ENCODE results near the gene PCDH19.

The PCDH19 gene

DNA sequence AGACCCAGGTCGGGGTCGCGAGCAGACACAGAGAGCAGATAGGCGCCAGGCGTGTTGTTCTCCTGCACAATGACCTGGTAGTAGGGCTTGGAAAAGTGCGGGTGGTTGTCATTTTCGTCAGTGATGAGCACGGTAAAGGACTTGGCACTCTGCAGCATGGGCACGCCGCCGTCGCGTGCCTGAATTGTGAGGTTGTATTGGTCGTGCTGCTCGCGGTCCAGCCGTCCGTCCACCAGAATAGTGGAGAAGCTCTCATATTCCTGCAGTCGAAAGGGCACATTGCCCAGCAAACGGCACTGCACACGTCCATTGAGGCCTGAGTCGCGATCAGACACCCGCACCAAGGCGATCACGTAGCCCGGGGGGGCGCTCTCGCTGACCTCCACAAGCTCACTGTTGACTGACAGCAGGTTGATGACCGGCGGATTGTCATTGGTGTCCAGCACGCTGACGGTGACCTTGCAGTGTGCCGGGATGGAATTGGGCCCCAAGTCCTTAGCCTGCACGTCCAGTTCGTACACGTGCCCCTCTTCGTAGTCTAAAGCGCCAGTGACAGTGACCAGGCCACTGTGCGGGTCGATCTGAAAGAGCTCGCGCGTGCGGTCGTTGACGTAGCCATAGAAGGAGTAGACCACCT lies 2.8 kb downstream of the PCDH19 start:
- no peak for DNase-seq (ENCODE audit: low spot score)
- no peak for FAIRE-seq

DNA sequence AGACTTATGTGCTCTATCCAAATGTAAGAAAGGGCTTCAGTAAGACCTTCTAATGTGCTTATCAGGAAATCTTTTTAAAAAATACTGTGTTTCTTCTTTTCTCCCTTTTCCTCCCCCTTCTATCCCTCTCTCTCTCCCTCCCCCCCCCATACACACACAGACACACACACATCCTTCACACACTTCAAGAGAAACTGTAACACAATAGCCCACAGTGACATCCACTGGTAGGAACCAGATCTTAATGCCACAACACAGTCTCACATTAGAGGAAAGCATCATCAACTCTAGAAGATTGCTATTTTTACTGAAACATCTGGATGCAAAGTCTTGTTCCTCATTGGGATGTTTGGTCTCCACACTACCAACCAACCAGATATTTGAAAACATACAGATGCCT lies 4.6 kb downstream of the PCDH19 start:
- DNase-seq (ENCODE audit: low spot score) (no peak), FAIRE-seq (no peak)

DNA sequence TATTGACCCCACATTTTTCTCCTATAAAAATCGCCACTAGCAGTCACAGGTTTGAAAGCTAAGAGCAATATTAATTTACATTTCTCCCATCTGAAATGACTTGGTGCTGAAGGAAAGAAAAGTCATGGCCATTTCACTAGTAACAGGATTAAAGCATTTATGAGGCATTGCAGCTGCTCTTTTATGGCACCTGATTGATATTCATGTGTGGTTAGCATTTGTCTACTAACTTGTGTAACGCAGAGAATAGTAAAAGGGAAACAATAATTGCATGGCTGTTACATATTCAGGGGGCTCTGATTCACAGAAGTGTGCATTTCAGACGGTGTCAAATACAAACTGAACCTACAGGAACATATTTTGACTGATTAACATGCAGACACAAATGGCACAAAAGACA lies 5.2 kb downstream of the PCDH19 start:
- DNase-seq (ENCODE audit: low spot score) (no peak), FAIRE-seq (no peak)

DNA sequence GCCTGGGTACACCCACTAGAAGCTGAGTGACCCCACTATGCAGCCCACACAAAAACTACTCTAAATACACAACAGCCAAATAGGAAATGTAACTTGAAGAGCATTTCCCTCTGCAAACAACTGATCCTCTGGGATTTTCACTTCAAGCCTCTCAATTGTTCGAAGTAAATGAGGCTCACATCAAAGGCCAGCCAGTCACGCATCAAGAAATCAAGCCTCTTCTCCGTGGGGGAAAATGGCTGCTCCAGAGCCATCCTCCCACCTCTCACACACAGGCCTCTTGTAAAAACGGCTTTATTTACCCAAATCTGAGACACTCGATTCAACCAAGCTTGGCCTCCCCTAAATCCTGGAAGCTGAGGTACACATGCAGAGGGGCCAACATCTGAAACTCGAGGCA lies 14.3 kb downstream of the PCDH19 start:
- DNase-seq (ENCODE audit: low spot score) (no peak), FAIRE-seq (no peak)

DNA sequence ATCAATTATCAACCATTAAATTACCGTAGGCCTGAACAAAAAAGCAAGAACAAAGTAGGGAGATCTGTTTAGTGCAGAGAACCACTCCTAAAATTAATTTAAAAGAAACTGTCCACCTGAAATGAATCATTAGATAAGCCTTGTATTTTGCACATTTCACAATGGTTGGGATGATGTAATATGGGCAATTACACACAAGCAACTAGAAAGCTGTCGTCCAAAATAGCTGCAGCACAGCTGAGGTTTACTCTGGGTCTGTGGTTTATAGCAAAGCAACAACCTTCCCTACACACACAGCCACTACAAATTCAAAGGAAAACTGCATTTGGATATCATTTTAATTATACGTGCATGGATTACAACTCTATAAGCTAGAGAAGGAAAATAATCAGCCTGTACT lies 28.5 kb downstream of the PCDH19 start:
- FAIRE-seq (no peak), DNase-seq (ENCODE audit: low spot score) (no peak)

DNA sequence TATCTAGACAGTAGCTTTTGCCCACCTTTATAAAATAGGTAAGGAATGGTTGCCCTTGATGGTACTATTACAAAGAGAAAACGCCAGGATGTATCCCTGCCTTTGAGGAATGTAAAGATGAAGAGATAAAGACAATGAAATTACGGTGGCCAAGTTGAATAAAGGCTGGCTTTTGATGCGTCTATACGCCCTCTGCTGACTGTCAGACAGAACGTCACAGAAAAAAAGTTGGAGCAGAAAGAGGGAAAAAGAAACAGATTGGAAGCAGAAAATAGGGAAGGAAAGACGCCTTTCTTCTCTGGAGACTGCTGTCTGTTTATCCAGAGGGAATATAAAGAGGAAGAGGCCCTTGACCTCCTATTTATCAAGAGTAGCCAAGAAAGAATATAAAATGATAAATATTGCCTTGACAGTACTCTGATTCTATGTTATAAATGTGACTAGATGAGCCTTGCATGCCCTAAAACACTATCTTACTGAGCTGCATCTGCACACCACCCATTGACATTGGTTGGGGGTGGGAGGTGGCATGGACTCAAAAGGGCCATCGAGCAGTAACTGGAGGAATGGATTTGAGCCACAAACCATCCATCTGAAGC lies 30.6 kb downstream of the PCDH19 start:
- no peak for FAIRE-seq
- DNase-seq (ENCODE audit: low spot score), result peak; percentile 8

DNA sequence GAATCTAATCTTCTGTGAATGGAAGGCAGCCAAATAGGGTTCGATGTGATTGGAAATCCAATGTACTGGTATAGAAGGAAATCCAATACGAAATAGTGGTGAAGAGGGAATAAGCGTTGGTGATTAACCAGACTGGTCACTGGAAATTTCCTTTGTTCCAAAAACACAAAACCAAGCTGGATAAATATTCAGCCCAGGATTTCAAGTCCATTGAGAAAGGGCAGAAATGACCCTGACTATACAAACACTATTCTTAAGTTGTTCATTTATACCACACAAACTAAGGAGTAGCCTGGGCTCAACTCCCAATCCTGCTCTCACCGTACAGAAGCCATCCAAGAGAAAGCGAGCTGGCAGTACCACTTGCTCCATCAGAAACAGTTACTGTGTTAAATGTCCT lies 32.2 kb downstream of the PCDH19 start:
- no peak for FAIRE-seq
- no peak for DNase-seq (ENCODE audit: low spot score)

DNA sequence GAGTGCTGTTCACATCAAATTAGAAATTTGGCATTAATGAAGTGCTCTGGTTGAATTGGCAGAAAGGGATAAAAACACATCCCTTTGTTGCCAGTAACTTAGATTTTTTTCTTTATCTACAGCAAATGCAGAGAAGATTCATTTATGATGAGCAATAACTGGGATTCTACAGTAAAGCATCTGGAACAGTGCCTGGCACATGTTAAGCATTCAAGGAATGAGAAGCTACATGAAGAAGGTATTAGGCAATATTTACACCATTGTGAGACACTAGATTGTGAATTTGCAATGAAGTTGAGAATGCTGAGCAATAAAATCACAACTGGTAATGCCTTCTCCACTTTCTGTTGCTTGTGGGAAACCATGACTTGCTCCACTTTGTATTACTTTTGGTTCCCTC lies 33.5 kb downstream of the PCDH19 start:
- FAIRE-seq, result no peak

DNA sequence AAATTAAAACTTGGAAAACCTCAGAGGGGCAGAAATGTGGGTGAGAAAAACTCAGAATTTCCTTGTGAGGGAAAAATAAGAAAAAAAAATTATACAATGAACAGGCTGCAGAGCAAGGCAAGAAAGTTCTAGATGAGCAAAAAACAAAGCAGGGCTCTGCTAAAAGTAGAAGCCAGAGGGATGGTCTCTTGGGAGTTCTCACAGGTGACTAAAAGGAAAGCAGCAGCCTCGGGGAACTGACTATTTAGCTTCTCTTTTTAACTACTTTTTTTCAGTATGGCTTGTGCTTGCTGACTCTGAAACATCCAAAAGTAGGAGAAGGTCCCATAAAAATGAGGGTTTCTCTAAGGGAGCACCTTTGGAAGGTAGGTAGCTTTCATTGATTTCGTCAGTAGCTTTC lies 36.4 kb downstream of the PCDH19 start:
- FAIRE-seq (no peak), DNase-seq (ENCODE audit: low spot score) (no peak)

More for the DNA sequence above, 33.5 kb downstream of the PCDH19 start:
- DNase-seq (ENCODE audit: low spot score), result no peak

DNA sequence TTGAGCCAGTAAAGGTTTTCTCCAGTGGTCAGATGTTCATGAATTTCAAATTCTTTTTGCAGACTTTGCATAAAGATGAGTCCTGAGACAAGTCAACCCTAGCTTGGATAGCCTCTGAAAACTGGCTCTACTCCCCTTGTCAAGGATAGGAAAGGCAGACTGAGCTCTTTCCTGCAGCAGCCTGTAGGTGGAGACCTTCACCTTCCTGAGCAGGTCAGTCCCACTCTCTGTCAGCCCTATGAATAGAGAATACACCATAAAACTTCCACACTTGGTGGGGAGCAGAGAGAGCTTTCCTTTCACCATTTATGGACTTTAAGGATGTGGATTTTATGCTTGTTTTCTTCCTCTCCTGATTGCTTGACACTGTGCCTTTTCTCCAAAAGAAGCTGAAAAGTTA lies 41.9 kb downstream of the PCDH19 start:
- DNase-seq (ENCODE audit: low spot score) (no peak), FAIRE-seq (no peak)

DNA sequence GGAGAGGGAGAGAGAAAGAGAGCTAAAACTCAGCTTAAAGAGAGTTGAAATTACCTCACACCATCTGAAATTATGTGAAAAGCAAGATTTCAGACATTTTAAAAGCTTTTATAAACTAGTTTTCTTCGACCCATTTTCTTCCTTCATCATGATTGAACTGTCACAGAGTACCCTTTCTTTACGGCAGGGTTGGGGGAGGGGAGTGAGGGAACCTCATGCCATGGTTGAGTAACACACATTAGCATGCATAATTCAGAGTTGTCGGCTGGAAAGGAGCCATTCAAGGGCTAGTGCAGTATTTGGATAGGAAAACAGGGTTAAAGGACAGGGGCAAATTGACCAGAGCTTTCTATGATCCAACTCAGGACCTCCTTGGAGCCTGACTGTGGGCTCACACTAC lies 46.2 kb downstream of the PCDH19 start:
- FAIRE-seq (no peak), DNase-seq (ENCODE audit: low spot score) (no peak)

DNA sequence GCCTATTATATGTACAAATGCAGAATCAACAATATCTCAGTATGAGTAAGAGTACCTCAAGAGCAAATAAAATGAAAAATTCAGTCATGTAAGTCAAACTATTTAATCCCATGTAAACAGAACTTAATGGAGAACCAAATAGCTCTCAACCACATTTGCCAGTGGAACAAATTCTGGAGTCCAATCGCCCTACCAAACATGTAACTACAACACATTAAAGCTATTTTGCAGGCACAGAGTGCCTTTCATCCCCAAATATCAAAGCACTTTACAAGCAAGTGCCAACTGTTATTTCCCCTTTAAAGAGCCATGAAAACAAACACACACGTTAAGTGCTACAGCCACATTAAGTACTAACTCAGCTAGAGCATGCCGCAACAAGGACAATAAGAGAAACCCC lies 51.3 kb downstream of the PCDH19 start:
- DNase-seq (ENCODE audit: low spot score) (no peak), FAIRE-seq (no peak)

DNA sequence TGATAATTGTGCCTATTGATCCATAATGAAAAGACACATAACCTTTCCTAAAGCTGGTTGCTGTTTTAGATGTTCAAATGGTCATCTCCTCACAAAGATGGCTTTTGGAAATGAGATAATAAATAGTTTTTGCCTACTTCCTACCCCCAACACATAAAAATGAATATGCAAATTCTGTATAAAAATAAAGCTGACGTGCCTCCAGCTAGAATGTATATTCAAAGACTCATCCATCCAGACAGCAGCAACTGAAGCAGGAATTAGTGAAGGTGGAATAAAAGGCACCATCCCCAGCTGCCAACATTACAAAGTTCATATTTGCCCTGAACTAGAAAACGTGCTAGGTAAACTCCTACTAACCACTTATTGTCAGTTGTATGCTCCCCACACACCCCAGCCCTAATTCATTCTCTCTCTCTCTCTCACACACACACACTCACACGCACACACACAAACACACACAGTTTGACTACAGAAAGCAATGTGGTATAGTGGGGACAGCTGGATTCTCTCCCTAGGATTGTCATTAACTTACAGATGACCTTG lies 53.6 kb downstream of the PCDH19 start:
- DNase-seq (ENCODE audit: low spot score) (no peak), FAIRE-seq (no peak)

DNA sequence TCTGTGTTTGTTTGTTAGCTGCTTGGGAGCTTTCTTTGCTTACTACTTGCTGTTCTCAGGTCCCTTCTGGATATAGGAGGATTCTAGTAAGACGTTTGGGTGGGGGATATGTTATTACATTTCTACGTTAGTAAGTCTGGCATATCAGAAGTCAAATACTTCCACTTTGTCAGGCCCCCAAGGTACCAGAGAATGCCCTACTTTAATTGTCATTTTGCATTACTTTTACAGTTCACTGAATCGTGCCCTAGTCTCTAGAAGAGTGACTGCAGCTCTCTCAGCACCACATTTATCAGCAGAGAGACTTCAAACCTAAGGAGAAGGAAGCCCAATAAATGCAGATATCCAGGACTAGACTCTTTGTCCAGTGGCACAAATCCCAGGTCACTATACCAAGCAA lies 54.4 kb downstream of the PCDH19 start:
- no peak for DNase-seq (ENCODE audit: low spot score)
- no peak for FAIRE-seq

DNA sequence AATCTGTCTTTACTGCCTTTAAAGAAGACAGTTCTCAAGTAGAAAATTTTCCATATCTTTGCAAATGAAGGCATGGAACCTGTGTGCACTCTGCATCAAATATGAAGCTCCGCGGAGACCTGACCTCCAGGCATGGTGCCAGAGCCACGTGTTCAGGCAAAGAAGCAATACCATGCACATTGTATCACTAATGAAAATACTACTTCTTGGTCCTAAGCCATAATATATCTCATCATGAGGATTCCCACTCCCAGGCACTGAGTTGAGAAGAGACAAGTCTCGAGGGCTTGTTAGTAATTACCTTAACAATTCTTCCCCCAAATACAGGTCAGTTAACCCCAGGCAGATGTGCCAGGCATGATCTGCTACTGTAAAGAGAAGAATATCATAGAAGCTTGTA lies 56.7 kb downstream of the PCDH19 start:
- FAIRE-seq, result no peak
- no peak for DNase-seq (ENCODE audit: low spot score)

DNA sequence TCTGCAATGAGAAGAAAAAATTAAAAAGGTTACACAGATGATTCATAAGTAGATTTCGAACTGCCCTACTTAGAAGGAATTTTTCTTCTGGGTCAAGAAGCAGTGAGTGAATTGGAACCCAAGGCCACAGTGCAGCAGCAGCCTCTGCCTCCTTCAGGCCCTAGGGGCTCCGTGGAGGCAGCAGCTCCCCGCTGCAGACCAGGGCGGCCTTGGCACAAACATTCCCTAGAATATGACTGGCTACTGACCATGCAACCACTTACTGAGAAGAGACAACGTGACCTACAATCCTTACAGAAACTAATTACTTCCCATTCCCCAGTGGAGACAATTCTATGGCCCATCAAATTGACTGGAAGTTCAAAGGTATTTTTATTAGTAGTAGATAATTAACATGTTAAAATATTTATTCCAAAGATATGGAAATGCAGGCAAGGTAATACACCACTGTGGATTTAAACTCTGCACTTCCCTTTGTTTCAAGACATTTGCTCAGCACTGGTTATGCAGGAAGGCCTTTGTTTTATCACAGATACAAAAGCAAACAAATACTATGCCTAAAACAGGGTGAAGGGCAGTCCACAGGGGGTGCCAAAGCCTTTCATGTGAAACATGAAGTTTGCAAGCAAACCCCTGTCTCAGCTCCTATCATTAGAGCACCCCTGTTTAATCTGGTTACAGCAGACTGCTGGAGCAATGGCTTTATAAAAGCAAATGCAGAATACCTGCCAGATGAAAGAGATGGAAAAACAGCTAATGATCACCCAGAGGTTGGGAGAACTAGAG lies 59.2 kb downstream of the PCDH19 start:
- no peak for FAIRE-seq

DNA sequence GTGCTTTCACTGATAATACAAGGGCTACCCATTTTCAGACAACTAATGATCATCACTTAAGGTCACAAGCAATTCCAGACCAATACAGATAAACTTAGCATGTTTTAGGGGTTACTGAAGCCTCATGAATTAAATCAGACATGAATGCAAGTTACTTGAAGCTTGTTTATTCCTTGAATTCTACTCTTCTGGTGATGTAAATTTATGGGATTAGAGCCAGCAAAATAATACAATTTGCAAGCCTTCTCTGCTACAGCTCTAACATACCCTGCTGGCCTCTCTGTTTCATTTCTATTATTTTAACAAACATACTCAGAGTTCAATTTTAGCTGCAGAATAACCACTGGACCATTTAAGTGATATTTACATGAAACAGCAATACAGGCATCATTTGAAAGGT lies 60.7 kb downstream of the PCDH19 start:
- no peak for FAIRE-seq
- no peak for DNase-seq (ENCODE audit: low spot score)

More for the DNA sequence above, 59.2 kb downstream of the PCDH19 start:
- DNase-seq (ENCODE audit: low spot score), result no peak

DNA sequence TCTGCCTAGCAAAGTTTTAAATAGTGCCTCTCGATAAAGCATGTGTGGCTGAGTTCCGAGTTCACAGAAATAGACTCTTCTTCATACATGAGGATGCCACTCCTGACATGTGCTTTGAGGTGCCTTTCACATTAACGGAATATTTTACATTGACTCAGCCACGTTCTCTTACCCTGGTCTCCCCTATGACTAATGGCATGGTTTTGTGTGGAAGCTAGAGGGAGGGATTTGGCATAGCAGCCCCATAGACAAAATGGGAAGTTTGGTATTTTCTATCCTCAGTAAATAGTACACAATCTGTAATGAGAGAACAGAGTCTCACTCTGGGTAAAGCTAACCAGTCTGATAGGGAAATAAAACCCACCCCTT lies 68.9 kb downstream of the PCDH19 start:
- no peak for DNase-seq (ENCODE audit: low spot score)
- FAIRE-seq, result no peak

DNA sequence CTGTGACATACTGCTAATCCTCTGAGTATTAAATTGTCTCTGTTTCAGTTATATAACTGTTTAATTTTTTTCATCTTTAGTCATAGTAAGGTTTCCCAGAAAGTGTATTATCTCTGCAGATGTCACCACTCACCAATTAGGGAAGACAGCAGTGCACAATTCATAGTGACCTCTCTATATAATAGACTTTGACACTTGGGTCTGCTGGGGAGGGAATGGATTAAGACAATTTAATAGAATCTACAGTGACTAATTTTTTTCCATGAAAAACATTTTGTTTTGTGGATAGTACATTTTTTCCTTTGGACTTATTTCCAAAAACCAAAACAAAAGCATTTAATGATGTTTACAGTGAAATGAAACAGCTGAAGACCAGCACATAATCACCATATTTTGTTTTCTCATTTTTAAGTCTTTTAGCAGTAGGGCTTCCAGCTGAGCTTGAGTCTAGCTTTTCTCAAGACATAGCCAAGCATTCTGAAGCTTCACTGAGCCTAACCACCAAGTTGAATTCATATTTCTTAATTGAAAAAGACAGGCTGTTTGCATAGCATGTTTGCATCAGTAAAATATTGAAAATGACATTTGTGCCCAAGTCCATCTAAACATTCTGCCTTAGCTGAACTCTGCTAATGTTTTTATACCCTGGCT lies 69.5 kb downstream of the PCDH19 start:
- DNase-seq (ENCODE audit: low spot score) (no peak), FAIRE-seq (no peak)

DNA sequence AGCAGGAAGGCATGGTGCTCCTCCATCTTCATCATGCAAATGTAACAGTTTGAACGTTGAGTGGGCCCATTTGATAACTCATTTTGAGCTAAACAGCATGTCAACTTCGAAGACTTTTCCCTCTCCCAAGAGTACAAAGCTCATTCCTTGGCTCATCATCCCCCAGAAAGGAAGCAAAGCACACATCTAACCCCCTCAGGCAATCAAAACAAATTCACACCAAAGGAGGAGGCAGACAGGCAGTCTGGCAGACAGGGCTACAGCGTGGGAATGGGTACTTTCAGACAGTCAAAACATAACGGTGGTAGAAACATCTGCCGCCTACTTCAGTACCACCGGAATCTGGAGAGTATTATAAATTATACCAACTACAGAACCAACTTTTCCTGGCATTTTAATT lies 81.7 kb downstream of the PCDH19 start:
- no peak for FAIRE-seq
- DNase-seq (ENCODE audit: low spot score), result no peak

DNA sequence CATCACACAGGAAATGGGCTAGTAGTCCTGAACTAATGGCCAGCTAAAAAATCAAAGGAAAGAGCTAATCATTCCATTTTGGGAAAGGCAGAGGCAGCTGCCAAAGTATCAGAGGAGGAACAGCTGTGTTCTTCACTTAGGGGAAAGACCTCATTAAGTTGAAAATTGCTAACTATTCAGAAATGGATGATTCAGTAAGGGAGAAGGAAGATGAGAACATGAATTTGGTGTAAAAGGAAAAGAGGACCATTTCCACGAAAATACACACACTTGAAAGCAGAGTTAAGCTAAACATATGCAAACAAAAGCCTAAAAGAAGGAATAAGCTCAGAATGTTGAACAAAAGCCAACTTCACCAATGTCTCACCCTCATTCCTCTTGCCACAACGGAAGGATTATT lies 90.4 kb downstream of the PCDH19 start:
- no peak for DNase-seq (ENCODE audit: low spot score)

DNA sequence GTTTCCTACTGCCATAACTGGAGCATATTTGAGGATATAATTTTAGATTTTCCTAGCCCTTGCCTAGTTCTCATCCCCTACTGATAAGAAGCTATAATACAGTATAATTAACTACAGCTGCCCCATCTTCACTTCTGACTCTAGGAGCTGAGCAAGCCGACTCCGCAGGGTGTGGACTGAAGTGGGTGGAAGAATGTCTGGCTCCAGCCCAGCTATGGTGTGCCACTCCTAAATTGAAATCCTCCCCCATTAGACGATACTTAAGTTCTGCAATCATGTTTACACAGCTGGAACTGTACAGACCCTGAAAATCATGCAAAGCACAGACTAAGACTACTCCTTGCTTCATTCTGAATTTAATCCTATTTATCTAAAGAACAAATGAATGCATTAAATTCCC lies 93.1 kb downstream of the PCDH19 start:
- DNase-seq (ENCODE audit: low spot score) (no peak), FAIRE-seq (no peak)

More for the DNA sequence above, 90.4 kb downstream of the PCDH19 start:
- no peak for FAIRE-seq

Measured in RCC 7860 (cell line).